ENCODE results near the gene CTRB2.
"Not testable (repeated sequence)": the region's sequence is repeated elsewhere in the genome, so short reads cannot be mapped to it uniquely, and the experiment has no call there.

The CTRB2 gene

DNA sequence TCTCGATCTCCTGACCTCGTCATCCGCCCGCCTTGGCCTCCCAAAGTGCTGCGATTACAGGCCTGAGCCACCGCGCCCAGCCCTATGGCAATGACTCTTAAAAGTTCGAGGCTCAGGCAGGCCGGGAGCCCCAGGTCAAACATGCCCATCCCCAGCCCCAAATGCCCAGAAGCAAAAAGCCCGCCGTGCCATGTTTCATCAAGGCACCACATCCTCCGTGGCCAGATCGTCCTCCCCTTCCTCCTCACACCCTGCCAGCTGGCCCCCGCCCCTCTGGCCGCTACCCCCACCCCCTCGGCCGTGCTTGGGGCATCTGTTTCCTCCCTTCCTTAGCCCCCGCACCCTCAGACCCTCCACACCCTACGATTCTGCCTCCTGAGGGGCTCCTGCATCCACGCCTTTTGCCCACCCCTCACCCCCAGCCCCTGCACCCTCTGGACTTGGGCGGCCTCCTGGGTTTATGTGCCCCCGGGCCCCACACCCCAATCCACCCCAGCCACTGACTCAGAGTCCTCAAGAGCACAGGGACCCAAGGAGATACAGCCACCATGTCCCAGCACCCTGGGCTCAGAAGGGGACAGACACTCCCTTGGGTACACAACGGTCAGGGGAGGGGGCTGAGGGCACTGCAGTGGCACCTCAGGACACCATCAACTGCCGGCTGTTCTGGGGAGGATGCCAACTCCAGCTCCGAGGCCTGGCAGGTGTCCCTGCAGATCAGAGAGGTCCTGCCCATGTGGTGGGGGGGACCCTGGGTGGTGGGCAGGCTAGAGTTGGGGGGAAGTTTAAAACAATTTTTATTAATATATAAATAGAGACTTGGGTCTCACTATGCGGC, 18.9 kb upstream of the CTRB2 start:
- FAIRE-seq, result no peak

- FAIRE-seq, result no peak
These were observed 18.1 kb upstream of the CTRB2 start for GRCh38 chr16:75225092-75225491.

GRCh38 chr16:75224306-75225082, 17.5 kb upstream of the CTRB2 start:
- FAIRE-seq, result no peak

- not testable (repeated sequence) for FAIRE-seq
These were observed 16.2 kb upstream of the CTRB2 start for GRCh38 chr16:75223129-75223528.

- no peak for FAIRE-seq
These were observed 15.4 kb upstream of the CTRB2 start for GRCh38 chr16:75222271-75222783.

- FAIRE-seq, result no peak
These were observed 12.9 kb upstream of the CTRB2 start for GRCh38 chr16:75219838-75220237.

GRCh38 chr16:75219088-75219487, 12.1 kb upstream of the CTRB2 start:
- no peak for FAIRE-seq

DNA sequence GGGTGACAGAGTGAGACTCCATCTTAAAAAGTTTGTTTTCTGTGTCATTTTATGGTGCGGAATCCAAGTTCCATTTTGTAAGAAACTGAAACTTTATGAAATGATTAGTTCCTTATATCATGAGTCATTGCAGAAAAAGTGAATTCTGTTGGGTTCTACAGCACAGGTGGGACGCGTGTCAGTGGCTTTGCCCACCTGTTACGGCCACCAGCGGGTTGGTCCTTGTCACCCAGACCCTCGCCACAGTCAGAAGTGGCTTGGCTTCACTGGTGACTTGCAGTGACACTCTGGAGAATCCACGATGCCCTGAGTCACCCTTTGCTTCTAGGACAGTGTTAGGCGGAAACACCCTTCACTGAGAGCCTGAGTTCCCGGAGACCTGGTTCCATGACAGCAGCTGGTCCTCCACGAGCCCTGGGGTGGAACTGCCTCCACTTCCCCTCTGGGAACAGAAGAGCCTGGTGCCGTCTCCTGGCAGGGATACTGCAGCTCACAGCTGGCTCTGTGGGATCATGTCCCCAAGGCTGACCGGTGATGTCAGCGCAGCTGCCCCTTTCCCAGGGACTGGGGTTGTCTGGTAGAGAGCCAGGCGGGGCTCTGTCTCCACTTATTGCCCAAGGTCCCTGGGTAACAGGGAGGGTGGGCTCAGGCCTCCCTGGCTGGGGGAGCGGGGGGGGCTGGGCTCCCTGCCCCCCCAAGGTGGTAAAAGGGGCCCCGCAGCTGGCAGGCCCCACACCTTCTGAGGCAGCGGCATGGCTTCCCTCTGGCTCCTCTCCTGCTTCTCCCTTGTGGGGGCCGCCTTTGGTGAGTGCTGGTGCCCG, 11.5 kb upstream of the CTRB2 start, which contains the start of gene CTRB1:
TSS of gene CTRB1 (plus strand) at position 733 of the 821 bp plus-strand sequence. CDS start at position 753, 20 bp downstream.
- no peak for FAIRE-seq

- FAIRE-seq, result no peak
These were observed 10.5 kb upstream of the CTRB2 start for GRCh38 chr16:75217389-75217851.

- no peak for FAIRE-seq
These were observed 9.6 kb upstream of the CTRB2 start for GRCh38 chr16:75216576-75216975.

DNA sequence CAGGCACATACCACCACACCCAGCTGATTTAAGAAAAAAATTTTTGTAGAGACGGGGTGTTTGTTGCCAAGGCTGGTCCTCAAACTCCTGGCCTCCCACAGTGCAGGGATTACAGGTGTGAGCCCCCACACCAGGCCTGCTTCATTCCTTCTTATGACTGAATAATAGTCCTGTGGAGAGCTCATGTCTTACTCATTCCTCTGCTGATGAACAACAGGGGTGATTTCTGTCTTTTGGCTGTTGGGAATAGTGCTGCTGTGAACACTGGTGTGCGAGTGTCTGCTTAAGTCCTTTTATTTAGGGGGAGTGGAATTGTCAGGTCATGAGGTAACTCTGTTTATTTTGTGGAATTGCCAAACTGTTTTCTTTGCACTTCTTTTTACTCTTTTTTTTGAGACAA, 9.2 kb upstream of the CTRB2 start:
- no peak for FAIRE-seq

DNA sequence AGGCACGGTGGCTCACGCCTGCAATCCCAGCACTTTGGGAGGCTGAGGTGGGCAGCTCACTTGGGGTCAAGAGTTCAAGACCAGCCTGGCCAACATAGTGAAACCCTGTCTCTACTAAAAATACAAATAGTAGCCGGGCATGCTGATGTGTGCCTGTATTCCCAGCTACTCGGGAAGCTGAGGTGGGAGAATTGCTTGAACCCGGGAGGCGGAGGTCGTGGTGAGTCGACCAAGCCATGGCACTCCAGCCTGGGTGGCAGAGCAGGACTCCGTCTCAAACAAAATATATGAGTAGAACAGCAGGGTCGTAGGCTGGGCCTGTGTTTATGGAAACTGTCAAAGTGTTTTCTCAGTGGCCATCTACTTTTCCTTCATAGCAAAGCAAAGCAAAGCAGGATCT, 4.3 kb upstream of the CTRB2 start:
- FAIRE-seq, result not testable (repeated sequence)

- FAIRE-seq, result no peak
These were observed 3.0 kb upstream of the CTRB2 start for GRCh38 chr16:75209944-75210343.

GRCh38 chr16:75209514-75209913, 2.6 kb upstream of the CTRB2 start:
- FAIRE-seq, result not testable (repeated sequence)

- FAIRE-seq, result no peak
These were observed 2.0 kb upstream of the CTRB2 start for GRCh38 chr16:75208861-75209505.

- FAIRE-seq, result no peak
These were observed 1.4 kb upstream of the CTRB2 start for GRCh38 chr16:75208242-75208825.

GRCh38 chr16:75207831-75208230, 870 bp upstream of the CTRB2 start:
- no peak for FAIRE-seq

DNA sequence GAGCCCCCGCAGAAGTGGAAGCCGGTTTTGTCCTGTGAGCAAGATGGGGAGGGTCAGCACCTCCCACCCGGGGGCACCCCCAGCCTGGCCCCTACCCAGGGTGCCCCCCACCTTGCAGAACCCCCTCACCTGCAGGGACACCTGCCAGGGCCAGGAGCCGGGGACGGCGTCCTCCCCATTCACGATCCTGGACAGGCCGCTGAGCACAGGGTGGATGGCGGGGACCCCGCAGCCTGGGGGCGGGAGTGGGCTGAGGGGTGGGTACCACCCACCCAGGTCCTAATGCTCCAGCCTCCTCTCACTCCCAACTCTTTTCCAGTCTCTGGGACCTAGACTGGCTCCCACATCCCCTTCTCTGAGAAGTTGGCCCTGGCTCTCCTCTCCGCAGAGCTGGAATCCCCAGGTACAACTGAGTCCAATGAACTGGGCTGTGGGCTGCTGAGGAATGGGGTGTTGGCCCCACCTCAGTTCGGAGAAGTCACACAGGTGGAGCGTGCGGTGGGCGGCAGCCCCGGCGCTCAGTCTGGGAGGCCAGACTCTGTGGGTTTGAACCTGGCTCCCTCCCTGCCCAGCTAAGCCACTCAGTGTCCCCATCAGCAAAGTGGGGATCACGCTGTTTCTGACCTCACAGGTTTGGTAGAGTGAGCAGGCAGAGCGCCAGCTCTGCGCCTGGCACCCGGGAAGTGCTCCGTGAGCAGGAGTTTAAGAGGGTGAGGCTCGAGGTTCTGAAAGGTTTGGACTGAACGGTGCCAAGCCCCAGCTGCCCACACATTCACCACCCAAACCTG, 806 bp downstream of the CTRB2 start:
- FAIRE-seq, result not testable (repeated sequence)

DNA sequence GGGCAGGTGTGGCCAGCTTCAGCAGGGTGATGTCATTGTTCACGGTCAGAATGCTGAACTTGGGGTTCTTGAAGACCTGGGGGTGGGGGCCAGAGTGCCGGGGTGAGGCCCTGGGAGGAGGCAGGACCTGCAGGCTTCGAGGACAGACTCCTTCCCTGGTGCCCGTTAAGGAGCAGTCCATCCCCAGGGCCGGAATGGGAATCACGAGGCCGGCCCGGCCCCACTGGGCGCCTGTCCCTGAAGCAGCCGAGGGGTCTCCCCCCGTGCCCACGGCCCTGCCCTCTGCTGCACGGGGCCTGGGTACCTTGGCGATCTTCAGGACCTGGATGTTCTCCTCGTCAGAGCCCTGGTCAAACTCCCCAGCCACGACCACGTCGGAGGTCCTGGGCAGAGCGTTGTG, 1.5 kb downstream of the CTRB2 start:
- FAIRE-seq, result not testable (repeated sequence)

DNA sequence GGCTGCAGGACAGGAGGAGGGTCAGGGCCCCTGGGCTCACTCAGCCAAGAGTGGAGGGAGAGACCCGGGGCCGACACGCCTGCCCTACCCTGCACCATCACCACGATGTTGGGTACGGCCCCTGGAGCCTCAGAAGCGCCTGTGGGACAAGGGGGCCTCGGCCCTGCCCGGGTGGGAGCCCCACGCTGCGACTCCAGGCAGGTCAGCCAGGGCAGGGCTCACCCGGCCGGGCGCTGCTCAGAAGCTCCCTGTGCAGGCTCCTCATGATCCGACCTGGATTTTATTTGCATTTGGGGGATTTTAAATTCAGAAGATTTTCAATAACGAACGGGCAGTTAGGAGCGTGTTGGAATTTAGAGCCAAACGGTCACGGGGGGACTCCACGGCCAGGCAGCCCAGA, 2.1 kb downstream of the CTRB2 start:
- not testable (repeated sequence) for FAIRE-seq

GRCh38 chr16:75204410-75204758, 2.6 kb downstream of the CTRB2 start:
- no peak for FAIRE-seq
